KMS-11 (cell line): ENCODE measurements around the gene RNF19B.
A peak's percentile ranks its signal among the peaks of the same experiment; 100 is the strongest.

Source experiments
- H2AFZ ChIP-seq: fragments of 200-600 bp; sonication (generic); 2 replicates; pipeline ENCODE4 v1.6.1; 2016; ENCODE audit warnings: antibody characterized with exemption, mixed run types, low read depth
- H3K27ac ChIP-seq: fragments of 200-600 bp; sonication (generic); 2 replicates; pipeline ENCODE4 v1.6.1; 2016; ENCODE audit warnings: mild to moderate bottlenecking, mixed run types
- H3K27me3 ChIP-seq: fragments of 200-600 bp; sonication (generic); 2 replicates; pipeline ENCODE4 v1.6.1; 2017; ENCODE audit warnings: mild to moderate bottlenecking, low read depth, mixed run types, moderate library complexity; ENCODE audit not compliant: insufficient read depth
- H3K36me3 ChIP-seq: fragments of 200-600 bp; sonication (generic); 2 replicates; pipeline ENCODE4 v1.6.1; 2017; ENCODE audit warnings: mild to moderate bottlenecking, mixed run types; ENCODE audit not compliant: insufficient read depth
- H3K4me1 ChIP-seq: fragments of 200-600 bp; sonication (generic); 2 replicates; pipeline ENCODE4 v1.6.1; 2016; ENCODE audit warnings: mild to moderate bottlenecking, low read depth, mixed run types; ENCODE audit not compliant: poor library complexity, severe bottlenecking
- H3K4me2 ChIP-seq: fragments of 200-600 bp; sonication (generic); 2 replicates; pipeline ENCODE4 v1.7.0; 2016; ENCODE audit warnings: mild to moderate bottlenecking, mixed run types
- H3K4me3 ChIP-seq: fragments of 200-600 bp; sonication (generic); IDR thresholded peaks from 2 replicates; pipeline ENCODE4 v1.6.1; 2017; ENCODE audit warnings: low read depth, low read length, mixed read lengths; ENCODE audit not compliant: insufficient read depth
- H3K79me2 ChIP-seq: fragments of 200-600 bp; sonication (generic); 2 replicates; pipeline ENCODE4 v1.6.1; 2016; ENCODE audit warnings: low read depth, mixed run types; ENCODE audit not compliant: insufficient read depth
- H3K9ac ChIP-seq: fragments of 200-600 bp; sonication (generic); 2 replicates; pipeline ENCODE4 v1.6.1; 2016; ENCODE audit warnings: mild to moderate bottlenecking, mixed run types
- H4K20me1 ChIP-seq: fragments of 200-600 bp; sonication (generic); 2 replicates; pipeline ENCODE4 v1.6.1; 2016; ENCODE audit warnings: mild to moderate bottlenecking, mixed run types; ENCODE audit not compliant: insufficient read depth
- TF ChIP-seq, protein P1 (sequence below): fragments of 200-600 bp; sonication (generic); conservative IDR thresholded peaks from 2 replicates; pipeline ENCODE4 v1.6.1; 2017; ENCODE audit warnings: low read depth, mild to moderate bottlenecking, antibody characterized with exemption, low read length, moderate library complexity, mixed read lengths

The RNF19B gene, protein sequence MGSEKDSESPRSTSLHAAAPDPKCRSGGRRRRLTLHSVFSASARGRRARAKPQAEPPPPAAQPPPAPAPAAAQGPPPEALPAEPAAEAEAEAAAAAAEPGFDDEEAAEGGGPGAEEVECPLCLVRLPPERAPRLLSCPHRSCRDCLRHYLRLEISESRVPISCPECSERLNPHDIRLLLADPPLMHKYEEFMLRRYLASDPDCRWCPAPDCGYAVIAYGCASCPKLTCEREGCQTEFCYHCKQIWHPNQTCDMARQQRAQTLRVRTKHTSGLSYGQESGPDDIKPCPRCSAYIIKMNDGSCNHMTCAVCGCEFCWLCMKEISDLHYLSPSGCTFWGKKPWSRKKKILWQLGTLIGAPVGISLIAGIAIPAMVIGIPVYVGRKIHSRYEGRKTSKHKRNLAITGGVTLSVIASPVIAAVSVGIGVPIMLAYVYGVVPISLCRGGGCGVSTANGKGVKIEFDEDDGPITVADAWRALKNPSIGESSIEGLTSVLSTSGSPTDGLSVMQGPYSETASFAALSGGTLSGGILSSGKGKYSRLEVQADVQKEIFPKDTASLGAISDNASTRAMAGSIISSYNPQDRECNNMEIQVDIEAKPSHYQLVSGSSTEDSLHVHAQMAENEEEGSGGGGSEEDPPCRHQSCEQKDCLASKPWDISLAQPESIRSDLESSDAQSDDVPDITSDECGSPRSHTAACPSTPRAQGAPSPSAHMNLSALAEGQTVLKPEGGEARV

DNA sequence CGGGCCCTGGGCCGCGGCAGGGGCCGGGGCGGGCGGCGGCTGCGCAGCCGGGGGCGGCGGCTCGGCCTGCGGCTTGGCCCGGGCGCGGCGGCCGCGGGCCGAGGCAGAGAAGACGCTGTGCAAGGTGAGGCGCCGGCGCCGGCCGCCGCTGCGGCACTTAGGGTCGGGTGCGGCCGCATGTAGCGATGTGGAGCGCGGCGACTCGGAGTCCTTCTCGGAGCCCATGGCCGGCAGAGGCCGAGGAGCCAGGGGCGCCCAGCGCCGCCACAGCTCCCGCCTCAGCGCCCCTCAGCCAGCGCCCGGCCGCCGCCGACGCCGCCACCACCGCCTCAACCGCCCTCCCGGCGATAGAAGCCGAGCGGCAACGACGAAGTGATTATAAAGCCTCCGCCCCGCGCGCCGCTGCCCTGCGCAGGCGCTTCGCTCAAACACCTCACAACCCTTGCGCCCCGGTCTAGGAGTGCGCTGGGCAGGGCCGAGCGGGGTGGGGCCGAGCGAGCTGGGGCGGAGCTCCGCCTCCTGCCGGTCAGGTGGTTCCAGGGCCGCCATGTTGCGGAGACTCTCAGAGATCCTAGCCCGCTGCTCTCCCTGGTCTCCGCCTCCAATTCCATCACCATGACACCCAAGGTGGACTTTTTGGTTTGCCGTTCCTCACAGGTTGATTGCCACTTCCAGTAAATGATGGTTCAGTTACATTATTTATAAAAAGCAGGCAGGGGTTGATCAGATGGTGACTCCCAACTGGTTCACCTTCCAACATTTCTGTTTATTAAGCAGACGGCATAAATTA, at the start of gene RNF19B:
Gene RNF19B (minus strand): TSS at position 349 of the 790 bp plus-strand sequence. CDS start 124 bp downstream, at position 225.
- H2AFZ ChIP-seq, result peak within 1 kb of the TSS; percentile 71
- no peaks in the 10 kb centered on the region for H3K36me3 ChIP-seq
- peaks cover 9% of the 10 kb centered on the region; the same call in 1 of the 2 replicates for H4K20me1 ChIP-seq
- H3K79me2 ChIP-seq, result peaks cover 33% of the 10 kb centered on the region; the same call in 1 of the 2 replicates
- H3K9ac ChIP-seq, result peak within 1 kb of the TSS; percentile 21; the same call in 1 of the 2 replicates
- peak within 1 kb of the TSS; percentile 47; the same call in 1 of the 2 replicates for H3K27ac ChIP-seq
- peak within 1 kb of the TSS; percentile 90 for H3K4me3 ChIP-seq
- TF ChIP-seq, protein P1, sequence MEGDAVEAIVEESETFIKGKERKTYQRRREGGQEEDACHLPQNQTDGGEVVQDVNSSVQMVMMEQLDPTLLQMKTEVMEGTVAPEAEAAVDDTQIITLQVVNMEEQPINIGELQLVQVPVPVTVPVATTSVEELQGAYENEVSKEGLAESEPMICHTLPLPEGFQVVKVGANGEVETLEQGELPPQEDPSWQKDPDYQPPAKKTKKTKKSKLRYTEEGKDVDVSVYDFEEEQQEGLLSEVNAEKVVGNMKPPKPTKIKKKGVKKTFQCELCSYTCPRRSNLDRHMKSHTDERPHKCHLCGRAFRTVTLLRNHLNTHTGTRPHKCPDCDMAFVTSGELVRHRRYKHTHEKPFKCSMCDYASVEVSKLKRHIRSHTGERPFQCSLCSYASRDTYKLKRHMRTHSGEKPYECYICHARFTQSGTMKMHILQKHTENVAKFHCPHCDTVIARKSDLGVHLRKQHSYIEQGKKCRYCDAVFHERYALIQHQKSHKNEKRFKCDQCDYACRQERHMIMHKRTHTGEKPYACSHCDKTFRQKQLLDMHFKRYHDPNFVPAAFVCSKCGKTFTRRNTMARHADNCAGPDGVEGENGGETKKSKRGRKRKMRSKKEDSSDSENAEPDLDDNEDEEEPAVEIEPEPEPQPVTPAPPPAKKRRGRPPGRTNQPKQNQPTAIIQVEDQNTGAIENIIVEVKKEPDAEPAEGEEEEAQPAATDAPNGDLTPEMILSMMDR, result no peak
- peak within 1 kb of the TSS; percentile 87 for H3K4me2 ChIP-seq
- no peaks in the 10 kb centered on the region for H3K27me3 ChIP-seq
- peaks cover 35% of the 10 kb centered on the region for H3K4me1 ChIP-seq

DNA sequence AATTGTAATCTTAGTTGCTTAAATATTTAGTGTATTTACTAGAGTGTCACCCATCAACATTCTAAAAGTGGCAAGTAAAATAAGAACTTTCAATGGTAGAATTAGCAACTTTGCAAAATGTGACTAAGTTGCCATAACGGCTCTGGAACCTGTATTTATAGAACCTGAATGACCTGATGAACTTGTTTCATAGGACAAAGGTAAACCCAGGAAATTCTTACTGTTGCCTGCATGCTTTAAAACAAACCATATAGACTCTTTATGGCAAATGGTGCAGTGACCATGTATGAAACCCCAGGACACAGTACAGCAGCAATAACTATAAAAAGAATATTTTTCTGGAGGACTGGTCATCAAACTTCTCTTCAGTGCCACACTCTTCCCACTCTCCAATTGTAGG, 49.2 kb upstream of the RNF19B start:
- Histone ChIP-seq H3K36me3 (peaks cover 10% of the 10 kb centered on the region; the same call in 1 of the 2 replicates), H3K4me1 (no peaks in the 10 kb centered on the region), H3K4me3 (no peak overlapping the region), H3K27ac (no peak overlapping the region), H2AFZ (no peak overlapping the region), H3K4me2 (no peak overlapping the region), H3K9ac (no peak overlapping the region), H3K27me3 (no peaks in the 10 kb centered on the region), H3K79me2 (no peaks in the 10 kb centered on the region), H4K20me1 (no peaks in the 10 kb centered on the region)
- TF ChIP-seq, protein P1, result no peak

DNA sequence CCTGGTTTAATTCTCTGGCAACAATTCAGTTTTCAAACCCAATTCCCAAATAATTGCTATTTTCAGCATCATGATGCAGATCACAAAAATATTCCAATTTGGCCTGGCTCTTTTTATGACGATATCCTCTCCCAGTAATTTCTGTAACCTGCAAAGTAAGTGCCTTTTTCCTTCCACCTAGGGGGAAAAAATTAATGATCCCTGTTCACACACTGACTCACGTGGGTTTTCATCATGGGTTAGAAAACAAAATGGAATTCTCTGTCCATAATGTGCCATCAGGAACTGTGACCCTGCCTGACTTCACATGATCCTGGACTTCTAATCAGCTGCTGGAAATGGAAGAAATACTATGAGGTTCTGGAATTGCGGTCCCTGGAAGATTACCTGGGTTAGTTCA, 47.6 kb upstream of the RNF19B start:
- no peak overlapping the region for H3K9ac ChIP-seq
- no peak overlapping the region for H3K4me2 ChIP-seq
- H3K27me3 ChIP-seq, result no peaks in the 10 kb centered on the region
- no peak overlapping the region for H3K27ac ChIP-seq
- no peak overlapping the region for H3K4me3 ChIP-seq
- H3K4me1 ChIP-seq, result no peaks in the 10 kb centered on the region
- TF ChIP-seq, protein P1, result no peak
- no peaks in the 10 kb centered on the region for H4K20me1 ChIP-seq
- no peak overlapping the region for H2AFZ ChIP-seq
- H3K79me2 ChIP-seq, result no peaks in the 10 kb centered on the region
- peaks cover 10% of the 10 kb centered on the region; the same call in 1 of the 2 replicates for H3K36me3 ChIP-seq

DNA sequence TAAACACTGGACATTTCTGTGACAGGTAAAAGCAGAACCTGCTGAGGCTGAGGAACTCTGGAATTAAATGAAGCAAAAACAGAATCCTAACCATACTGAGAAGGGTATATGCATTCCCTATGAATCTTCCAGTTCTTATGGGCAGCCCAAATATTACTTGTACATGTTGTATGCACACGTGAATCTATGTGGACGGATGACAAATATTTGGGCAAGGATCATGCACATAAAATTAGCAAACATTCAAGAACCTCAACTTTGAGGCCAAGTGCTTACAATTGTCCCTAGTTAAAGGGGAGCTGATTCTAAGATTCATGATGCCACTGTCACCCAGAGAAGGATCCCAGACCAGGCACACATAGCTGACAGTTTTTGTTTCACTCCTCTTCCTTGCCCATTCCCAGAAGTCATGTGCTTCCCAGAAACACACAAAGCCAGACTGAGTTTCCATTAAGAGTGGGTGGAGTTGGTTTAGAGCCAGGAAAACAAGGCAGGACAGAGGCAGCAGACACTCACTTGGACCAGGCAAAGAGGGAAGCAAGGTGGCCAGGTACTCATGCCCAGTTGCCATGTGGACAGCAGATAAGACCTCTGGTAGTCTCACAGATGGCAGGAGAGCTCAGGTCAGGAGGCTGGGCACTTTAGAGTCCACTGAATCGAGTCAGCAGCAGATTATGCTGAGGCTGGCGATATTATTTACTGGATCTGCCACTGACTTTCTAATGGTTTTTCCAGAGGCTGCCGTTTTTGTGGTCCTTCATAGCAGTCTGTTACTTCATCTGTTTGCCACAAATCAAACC, 46.5 kb upstream of the RNF19B start:
- TF ChIP-seq, protein P1, result no peak
- no peak overlapping the region for H3K27ac ChIP-seq
- no peaks in the 10 kb centered on the region for H4K20me1 ChIP-seq
- H3K27me3 ChIP-seq, result no peaks in the 10 kb centered on the region
- peaks cover 10% of the 10 kb centered on the region; the same call in 1 of the 2 replicates for H3K36me3 ChIP-seq
- H3K4me1 ChIP-seq, result no peaks in the 10 kb centered on the region
- no peak overlapping the region for H3K9ac ChIP-seq
- no peaks in the 10 kb centered on the region for H3K79me2 ChIP-seq
- no peak overlapping the region for H3K4me2 ChIP-seq
- no peak overlapping the region for H3K4me3 ChIP-seq
- no peak overlapping the region for H2AFZ ChIP-seq
